ENCODE results near the gene ZNF319.

ZNF319 gene

GRCh38 chr16:57999971-58000705 lies at the start of gene ZNF319:
Gene ZNF319, minus strand, starts transcription at chr16:58000672. Its CDS starts 2,407 bp downstream, at chr16:57998265.
- DNase-seq, result peak; percentile 29
- Histone ChIP-seq H3K36me3 (ENCODE audit: insufficient read depth, low read length) (peaks cover 56% of the 10 kb centered on the region), H3K4me1 (ENCODE audit: insufficient read depth, low read length) (peaks cover 34% of the 10 kb centered on the region), H3K4me3 (ENCODE audit: low read depth in 1 of 2, low read length in 2 of 2) (peak within 1 kb of the TSS; percentile 85 to 98), H3K9ac (ENCODE audit: low read depth, low read length) (peak within 1 kb of the TSS; percentile 72), H3K27ac (ENCODE audit: low read length) (peak within 1 kb of the TSS; percentile 86), H3K27me3 (ENCODE audit: insufficient read depth, low read length, poor library complexity) (no peaks in the 10 kb centered on the region), H4K20me1 (ENCODE audit: insufficient read depth, low read length) (peaks cover 18% of the 10 kb centered on the region; the same call in 1 of the 2 replicates), H2AFZ (ENCODE audit: low read depth, low read length) (peak within 1 kb of the TSS; percentile 94), H3K4me2 (ENCODE audit: insufficient read depth, low read length) (peak within 1 kb of the TSS; percentile 100), H3K9me3 (ENCODE audit: insufficient read depth, low read length, severe bottlenecking) (no peaks in the 10 kb centered on the region), H3K79me2 (ENCODE audit: insufficient read depth, low read length) (peaks cover 22% of the 10 kb centered on the region)
- ATAC-seq (ENCODE audit: insufficient read depth, low read depth), result no peak
- TF ChIP-seq EZH2 (IDR thresholded peaks at IDR 0.05; ENCODE audit: borderline replicate concordance, low read depth, low read length, severe bottlenecking) (no peak), CTCF (IDR thresholded peaks at IDR 0.05; ENCODE audit: borderline replicate concordance, extremely low read depth, low read length, poor library complexity, severe bottlenecking) (no peak)

GRCh38 chr16:58049232-58050185 lies 49.0 kb upstream of the ZNF319 start:
- Histone ChIP-seq H3K4me2 (ENCODE audit: insufficient read depth, low read length) (no peak overlapping the region), H4K20me1 (ENCODE audit: insufficient read depth, low read length) (no peaks in the 10 kb centered on the region), H3K9ac (ENCODE audit: low read depth, low read length) (no peak overlapping the region), H3K4me1 (ENCODE audit: insufficient read depth, low read length) (no peaks in the 10 kb centered on the region), H3K4me3 (ENCODE audit: low read depth in 1 of 2, low read length in 2 of 2) (no peak overlapping the region), H2AFZ (ENCODE audit: low read depth, low read length) (no peak overlapping the region), H3K36me3 (ENCODE audit: insufficient read depth, low read length) (no peaks in the 10 kb centered on the region), H3K27me3 (ENCODE audit: insufficient read depth, low read length, poor library complexity) (no peaks in the 10 kb centered on the region), H3K9me3 (ENCODE audit: insufficient read depth, low read length, severe bottlenecking) (no peaks in the 10 kb centered on the region), H3K27ac (ENCODE audit: low read length) (no peak overlapping the region), H3K79me2 (ENCODE audit: insufficient read depth, low read length) (no peaks in the 10 kb centered on the region)
- DNase-seq (no peak), ATAC-seq (ENCODE audit: insufficient read depth, low read depth) (no peak)
- TF ChIP-seq CTCF (IDR thresholded peaks at IDR 0.05; ENCODE audit: borderline replicate concordance, extremely low read depth, low read length, poor library complexity, severe bottlenecking), result no peak
- no peak for TF ChIP-seq EZH2 (IDR thresholded peaks at IDR 0.05; ENCODE audit: borderline replicate concordance, low read depth, low read length, severe bottlenecking)

- no peaks in the 10 kb centered on the region for H4K20me1 ChIP-seq (ENCODE audit: insufficient read depth, low read length)
These were observed 48.2 kb upstream of the ZNF319 start for GRCh38 chr16:58048494-58049231.

More at GRCh38 chr16:58048494-58049231, 48.2 kb upstream of the ZNF319 start:
- TF ChIP-seq EZH2 (IDR thresholded peaks at IDR 0.05; ENCODE audit: borderline replicate concordance, low read depth, low read length, severe bottlenecking) (no peak), CTCF (IDR thresholded peaks at IDR 0.05; ENCODE audit: borderline replicate concordance, extremely low read depth, low read length, poor library complexity, severe bottlenecking) (no peak)
- Histone ChIP-seq H3K4me3 (ENCODE audit: low read depth in 1 of 2, low read length in 2 of 2) (no peak overlapping the region), H3K9ac (ENCODE audit: low read depth, low read length) (no peak overlapping the region), H3K4me1 (ENCODE audit: insufficient read depth, low read length) (no peaks in the 10 kb centered on the region), H3K4me2 (ENCODE audit: insufficient read depth, low read length) (no peak overlapping the region), H3K27ac (ENCODE audit: low read length) (no peak overlapping the region), H3K27me3 (ENCODE audit: insufficient read depth, low read length, poor library complexity) (no peaks in the 10 kb centered on the region), H3K9me3 (ENCODE audit: insufficient read depth, low read length, severe bottlenecking) (no peaks in the 10 kb centered on the region), H2AFZ (ENCODE audit: low read depth, low read length) (no peak overlapping the region), H3K36me3 (ENCODE audit: insufficient read depth, low read length) (no peaks in the 10 kb centered on the region), H3K79me2 (ENCODE audit: insufficient read depth, low read length) (no peaks in the 10 kb centered on the region)
- DNase-seq, result no peak
- ATAC-seq (ENCODE audit: insufficient read depth, low read depth), result no peak
